ENCODE results near the gene TMEM131. TPM values are rescaled to one million over a fixed set of nuclear protein-coding genes. Genes with fewer than 3 reads are reported as not detected.
A peak's percentile ranks its signal among the peaks of the same experiment; 100 is the strongest.
"Not testable (repeated sequence)": the region's sequence is repeated elsewhere in the genome, so short reads cannot be mapped to it uniquely, and the experiment has no call there.

The TMEM131 gene
- polyA plus RNA-seq, 3 donors: 43.6 to 50.6 (median 48.2) TPM

DNA sequence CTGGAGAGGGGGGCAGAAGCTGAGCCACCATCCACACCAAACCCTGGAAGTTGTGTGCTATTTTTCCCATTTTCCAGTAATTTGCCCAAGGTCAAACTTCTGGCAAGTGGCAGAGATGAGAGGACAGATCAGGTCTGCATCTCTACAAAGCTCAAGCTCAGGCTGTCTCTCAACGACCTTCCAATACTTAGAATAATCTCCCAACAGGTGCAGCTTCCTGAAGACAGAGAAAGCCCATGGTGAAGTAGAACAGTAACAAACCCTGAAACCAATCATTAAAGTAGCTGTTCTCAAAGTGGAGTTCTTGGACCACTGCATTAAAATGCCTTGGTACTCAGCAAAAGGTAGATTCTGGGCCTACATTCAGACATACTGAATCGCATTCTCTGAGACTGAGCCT is 37.6 kb downstream of the TMEM131 start:
- no peak for DNase-seq

DNA sequence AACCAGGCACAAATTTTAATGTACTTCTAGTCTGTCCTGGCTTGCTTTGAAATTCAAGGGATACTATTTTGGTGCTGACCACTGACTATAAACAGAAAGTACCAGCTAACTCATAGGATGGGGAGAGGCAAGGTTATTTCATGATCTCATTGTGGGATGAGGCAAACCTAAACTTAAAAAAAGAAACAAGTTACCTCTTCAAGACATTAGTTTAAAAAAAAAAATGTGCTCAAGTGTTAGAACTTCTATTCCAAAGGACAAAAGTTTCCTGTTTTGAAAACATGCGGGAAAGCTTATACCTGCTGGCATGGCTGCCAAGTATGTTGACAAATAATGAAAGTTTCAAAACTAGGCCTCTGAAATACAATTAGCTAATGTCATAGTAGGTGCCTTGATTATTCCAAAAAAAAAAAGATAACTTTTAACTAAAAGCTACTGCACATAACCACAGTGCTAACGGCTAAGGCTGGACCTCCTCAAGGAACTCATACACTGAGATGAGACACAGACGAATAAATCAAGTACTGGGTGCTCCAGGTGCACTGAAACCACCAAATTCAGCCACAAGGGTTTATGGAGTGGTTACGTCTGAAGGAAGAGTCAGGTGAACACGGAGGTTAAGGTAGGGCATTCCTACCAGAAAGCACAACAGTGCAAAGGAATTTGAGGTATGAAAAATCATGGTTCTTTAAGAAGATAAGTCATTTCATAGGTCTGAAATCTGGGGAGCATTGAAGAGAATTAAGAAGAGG is 38.1 kb downstream of the TMEM131 start:
- no peak for DNase-seq

DNA sequence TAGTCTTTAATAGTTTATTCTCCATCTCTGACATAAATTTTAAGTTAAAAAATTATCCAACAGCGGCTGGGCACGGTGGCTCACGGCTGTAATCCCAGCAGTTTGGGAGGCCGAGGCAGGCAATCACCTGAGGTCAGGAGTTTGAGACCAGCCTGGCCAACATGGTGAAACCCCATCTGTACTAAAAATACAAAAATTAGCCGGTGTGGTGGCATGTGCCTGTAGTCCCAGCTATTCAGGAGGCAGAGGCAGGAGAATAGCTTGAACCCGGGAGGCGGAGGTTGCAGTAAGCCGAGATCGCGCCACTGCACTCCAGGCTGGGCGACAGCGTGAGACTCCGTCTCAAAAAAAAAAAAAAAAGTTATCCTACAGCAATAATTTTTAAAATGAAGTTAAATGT is 39.0 kb downstream of the TMEM131 start:
- DNase-seq: not testable (repeated sequence)

DNA sequence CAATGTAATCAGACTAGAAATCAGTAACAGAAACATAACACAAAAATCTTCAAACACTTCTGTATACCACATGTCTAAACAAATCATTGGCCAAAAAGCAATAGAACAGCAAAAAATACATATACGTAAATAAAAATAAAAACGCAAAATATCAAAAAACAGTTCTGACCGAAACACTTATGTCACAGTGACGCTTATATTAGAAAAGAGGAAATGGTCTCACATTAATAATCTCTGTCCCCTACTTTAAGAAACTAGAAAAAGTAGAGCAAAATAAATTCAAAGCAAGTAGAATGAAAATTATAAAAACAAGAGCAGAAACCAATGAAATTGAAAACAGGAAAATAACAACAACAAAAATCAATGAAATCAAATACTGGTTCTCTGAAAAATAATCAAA is 41.9 kb downstream of the TMEM131 start:
- no peak for DNase-seq

DNA sequence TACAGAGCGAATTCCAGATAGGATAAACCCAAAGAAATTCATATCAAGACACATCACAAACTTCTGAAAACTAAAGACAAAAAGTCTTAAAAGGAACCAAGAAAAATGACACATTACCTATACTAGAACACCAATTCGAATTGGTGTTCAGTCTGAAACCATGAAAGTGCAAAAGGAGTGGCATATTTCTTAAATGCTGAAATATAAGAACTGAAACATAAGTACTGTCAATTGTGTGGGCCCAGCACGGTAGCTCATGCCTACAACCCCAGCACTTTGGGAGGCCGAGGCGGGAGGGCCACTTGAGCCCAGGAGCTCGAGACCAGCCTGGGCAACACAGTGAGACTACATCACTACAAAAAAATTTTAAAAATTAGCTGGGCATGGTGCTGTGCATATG is 43.4 kb downstream of the TMEM131 start:
- DNase-seq: no peak

DNA sequence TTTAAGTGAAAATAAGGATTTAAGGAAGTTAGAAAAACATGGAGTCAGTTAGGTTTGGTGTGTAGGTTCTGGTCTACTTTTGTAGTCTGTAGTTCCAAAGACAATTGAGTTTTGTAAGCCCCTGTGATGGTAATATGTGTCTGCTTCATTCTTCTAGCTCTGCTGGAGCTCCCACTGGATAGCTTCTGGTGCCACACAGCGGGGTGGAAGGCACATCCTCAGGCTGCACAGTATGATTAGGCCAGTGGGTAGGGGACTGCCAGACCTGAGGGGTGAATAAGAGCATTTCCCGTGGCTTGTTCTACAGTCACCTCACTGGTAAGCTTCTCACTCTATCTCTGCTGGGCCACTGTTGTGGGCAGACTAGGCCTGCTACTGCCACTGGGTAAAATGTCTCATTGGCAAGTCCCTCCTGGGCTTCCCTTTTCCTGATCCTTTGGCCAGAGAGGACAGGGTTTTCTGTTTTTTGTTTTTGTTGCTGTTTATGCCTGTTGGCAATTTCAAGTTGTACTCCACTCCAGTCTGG is 44.5 kb downstream of the TMEM131 start:
- DNase-seq: no peak

DNA sequence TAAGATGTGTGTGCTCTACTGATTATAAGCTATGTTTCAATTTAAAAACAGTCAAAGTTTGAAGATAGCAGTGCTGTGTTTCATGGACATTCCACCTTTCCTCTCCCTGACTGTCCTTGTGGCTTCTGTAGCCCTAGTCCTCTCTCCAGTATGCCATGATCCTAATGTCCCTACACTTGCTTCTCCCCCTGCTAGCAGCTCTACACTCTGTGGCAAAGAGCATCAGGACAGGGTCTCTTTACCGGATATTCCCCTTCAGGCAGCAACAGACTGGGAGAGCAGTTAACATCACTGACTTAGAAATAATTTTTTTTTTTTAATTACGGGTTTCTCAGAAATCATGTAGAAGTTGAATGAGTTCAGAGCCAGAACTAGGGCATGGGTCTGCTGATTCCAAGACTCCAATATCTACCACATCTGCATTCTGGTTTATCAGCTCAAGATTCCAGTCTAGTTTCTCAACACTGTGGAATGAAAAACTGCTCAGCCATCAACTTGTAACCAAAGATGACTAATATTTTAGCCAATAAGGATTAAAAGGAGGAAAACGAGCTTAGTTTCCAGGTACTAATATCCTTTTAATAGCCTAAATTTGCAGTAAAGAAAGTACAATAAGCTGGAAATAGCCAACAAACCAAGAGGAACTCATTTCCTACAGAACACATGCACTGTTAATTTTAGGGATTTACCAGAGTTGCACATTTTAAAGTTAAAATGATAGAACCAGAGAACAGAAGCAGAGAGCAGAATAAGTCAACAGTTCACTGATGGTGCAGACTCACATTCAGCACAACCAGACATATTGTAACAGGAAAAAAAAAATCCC is 45.2 kb downstream of the TMEM131 start:
- DNase-seq: no peak

DNA sequence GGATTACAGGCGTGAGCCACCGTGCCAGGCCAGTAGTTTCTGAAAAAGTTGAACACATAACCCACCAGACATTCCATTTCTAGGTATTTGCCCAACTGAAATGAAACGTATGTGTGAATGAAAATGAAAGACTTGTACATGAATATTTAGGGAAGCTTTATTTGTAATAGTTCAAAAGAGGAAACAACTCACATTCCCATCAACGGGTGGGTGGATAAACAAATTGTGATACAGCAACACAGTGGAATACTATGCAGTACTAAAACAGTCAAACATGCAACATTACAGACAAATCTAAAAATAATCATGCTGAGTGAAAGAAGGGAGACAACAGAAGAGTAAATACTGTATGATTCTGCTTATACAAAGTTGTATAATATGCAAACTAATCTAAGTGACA is 46.8 kb downstream of the TMEM131 start:
- no peak for DNase-seq

DNA sequence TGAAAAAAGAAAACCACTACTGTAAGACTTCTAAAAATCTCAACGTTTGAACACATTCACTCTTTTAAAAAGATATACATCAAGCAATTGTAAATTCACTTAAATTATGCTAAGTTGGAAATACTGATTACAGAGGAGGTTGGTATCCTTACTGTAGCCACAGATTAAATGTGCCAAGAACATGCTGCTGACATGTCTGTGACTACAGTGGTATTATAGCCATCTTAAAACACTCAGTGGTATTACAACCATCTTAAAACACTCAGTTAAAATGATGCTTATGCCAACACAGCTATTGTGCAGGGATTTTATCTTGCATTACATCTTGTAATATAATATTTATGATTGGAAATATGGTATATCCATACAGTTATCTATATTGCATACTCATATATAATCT is 50.0 kb downstream of the TMEM131 start:
- DNase-seq: no peak

DNA sequence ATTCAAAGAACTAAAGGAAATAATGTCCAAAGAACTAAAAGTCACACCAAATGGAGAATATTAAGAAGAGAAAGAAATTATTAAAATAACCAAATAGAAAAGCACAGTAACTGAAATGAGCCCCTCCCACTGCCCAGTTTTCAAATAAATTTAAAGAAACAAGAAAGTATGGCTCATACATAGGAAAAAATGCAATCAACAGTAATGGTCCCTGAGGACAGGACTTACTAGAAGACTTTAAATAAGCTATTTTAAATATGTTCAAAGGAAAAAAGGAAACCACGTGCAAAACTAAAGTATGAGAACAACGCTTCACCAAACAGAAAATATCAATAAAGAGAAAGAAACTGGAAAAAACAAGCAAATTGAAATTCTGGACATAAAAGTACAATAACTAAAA is 58.9 kb downstream of the TMEM131 start:
- no peak for DNase-seq

DNA sequence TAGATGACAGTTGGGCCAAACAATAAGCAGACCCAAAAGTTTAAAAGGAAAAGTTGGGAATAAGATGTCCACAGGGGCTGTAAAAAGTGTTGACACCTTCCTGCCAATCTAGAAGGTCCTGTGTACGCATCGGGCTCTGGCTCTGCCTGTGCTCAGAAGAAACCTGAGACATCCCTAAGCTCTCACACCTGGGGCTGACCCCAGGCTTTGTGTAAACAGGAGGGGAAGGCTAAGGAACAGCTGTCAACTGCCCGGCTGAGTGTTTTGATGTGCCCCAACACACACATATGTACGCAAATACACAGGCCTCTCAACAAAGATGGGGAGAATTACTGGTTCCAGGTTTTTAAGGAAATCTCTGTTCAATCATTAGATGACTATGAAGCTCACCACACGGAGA is 59.5 kb downstream of the TMEM131 start:
- DNase-seq: peak; percentile 36

DNA sequence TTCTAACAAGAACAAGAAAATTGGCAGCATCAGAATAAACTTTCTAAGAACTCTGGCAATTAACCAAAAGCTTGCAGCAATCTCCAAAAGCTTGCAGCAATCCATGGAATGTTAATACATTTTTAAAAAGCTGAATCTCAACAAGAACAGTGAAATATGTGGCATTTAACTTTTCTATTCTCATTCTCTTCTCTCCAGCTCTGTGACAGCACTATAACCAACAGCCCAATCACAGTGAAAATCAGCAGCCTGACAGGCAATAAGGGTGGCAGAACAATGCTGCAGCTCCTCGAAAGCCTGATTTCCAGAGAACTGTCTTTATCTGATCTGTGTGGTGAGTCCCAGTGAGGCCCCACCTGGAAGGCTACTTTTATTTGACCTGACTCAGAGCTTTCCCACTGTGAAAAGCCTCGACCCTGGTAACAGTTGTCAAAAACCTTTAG is 60.0 kb downstream of the TMEM131 start:
- no peak for DNase-seq

DNA sequence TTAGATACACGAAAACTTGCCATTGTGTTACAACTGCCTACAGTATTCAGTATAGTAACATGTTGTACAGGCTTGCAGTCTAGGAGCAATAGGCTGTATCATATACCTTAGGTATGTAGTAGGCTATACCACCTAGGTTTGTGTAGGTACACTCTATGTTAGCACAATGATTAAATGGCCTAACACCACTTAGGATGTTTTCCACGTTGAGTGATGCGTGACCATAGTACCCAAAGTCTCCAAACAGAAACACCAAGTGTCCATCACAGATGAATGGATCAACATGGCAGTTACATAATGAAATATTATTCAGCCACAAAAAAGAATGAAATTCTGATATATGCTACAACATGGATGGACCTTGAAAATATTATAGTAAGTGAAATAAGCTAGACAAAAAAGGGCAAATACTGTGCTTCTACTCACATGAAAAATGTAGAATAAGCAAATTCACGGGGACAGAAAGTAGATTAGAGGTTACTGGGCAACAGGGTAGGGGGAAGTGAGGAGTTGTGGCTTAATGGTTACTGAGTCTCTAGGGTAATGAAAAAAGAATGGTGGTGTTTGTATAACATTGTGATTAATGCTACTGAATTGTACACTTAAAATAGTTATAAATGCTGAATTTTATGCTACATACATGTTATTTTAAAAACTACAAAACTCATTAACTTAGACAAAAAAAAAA is 62.6 kb downstream of the TMEM131 start:
- no peak for DNase-seq

DNA sequence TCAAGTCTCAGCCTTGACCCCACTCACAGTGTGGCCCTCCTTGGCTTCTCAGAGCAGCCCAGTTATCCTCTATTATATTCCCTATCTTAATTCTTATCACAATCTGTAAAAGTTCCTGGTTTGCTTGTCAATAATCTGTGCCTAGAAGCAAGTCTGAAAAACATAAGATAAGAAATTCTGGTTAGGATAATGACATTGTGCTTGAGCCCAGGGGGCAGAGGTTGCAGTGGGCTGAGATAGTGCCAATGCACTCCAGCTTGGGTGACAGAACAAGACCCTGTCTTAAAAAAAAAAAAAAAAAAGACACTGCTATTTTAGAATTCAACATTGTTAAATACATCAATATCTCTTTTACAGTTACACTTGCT is 63.9 kb downstream of the TMEM131 start:
- no peak for DNase-seq

DNA sequence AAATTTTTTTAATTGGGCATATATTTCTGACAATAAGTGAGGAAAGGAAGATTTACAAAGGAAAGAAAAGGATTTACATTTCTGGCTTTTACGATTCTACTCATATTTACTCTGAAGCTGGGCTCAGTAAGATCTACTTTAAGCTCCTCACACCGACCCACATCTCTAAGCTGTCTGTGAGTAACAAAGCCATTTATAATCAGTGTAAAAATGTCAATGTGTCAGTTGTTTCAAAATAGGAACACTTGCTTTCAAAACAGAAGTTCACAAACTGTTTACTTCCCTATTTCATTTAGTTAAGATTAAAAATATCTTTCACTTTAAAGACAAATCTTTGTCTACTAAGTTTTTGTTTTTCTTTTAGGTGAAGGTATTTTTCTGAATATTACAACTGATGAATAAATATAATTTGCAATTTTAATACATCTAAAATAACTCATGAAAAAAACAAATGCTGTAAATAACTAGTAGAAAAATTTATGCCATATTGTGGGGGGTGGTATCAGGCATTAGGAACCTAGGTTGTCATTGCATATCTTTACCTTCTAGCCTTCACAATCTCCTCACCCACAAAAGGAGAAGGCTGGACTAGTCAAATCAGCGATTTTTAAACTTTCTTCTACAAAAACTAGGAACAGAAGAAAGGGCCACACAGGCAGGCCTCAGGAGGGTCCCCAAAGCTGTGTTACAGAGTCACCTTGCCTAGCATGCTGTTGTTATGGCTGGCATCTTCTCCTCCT is 64.5 kb downstream of the TMEM131 start:
- DNase-seq: no peak

DNA sequence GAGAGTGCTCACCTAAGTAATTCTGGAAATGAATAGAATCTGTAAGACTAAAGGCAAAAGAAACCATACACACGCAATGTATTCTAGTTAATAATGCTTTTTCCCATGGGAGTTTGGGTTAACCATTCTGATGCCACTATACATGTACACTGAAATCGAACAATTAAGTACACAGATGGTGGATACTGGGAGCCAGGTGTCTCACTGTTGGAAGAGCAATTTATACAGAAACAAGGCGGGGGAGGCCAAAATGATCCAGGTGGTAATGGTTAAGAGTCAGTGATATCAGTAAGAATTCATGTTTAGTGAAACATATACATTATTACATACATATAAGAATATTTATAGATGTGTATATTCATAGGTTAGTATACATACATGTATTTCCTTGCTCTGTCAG is 67.2 kb downstream of the TMEM131 start:
- no peak for DNase-seq

DNA sequence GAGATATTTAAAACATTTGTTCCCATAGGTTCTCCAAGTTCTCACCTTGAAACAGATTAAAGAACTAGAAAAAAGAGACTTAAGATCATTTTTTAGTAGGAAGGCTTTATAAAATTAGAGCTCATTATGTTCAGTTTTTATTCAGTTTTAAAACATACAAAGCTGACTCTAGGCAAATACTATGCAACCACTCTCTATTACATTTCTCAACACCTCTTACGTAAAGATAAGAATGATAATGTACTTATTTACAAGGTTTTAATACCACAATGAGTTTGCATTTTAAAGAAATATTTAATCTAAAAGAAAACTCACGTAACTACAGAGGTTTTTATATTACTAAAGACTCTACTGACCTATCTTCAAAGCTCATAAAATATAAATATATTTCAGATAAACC is 68.8 kb downstream of the TMEM131 start:
- no peak for DNase-seq

DNA sequence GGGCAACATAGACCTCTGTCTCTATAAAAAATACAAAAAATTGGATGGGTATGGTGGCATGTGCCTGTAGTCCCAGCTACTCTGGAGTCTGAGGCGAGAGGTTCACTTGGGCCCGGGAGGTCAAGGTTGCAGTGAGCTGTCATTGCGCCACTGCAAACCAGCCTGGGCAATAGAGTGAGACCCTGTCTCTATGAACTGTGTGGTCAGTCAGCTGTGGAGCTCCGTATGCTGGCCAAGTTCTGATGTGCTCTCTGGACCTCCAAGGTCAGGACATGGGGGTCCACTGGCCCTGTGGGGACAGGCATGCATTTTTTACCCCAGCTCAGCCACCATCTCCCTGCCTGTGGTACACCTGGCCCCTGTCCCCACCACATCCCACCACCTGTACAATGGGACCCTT is 71.6 kb downstream of the TMEM131 start:
- DNase-seq: no peak

DNA sequence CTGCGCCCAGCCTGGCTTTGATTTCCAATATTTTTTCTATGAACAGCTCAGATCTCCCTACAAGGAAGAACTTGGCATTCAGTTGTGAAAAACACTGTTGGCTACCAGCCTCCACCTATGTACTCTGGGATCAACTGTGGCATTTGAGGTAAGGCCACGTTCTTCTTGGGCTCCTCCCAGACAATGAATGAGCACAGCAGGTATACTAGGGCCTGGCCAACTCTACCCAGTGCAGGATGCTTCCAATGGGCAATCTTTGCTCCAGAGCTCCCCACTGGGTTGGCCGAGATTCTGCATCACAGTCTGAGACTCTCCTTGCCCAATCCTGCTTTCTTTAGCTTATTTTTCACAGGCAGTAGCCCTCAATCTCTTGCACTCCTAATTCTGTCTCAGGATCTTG is 75.9 kb downstream of the TMEM131 start:
- DNase-seq: no peak

DNA sequence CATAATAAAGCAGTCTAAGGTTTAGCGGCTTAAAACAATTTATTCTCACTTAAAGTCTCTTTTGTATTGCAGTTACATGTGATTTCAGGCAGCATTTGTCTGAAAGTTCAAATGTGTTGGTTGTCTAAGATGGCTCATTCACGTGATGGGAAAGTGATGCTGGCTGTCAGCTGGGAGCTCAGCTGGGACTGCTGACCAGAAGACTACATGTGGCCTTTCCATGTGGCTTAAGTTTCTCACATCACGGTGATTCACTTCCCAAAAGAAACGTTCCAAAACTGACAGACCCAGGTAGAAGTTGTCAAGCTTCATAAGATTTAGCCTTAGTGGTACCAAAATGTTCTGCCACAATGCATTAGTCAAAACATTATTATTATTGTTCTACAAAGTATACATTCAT is 76.9 kb downstream of the TMEM131 start:
- no peak for DNase-seq

DNA sequence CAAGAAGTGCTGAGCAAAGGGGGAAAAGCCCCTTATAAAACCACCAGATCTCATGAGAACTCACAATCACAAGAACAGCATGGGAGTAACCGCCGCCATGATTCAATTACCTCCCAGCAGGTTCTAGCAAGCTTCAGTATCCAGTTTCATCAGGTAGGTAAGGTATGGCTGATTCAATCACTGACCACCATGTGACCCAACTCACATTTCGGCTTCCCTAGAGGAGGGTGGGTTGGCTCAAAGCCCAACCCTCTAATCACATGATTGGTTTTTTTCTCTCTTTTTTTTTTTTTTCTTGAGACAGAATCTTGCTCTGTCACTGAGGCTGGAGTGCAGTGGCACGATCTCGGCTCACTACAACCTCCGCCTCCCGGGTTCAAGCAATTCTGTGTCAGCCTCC is 78.1 kb downstream of the TMEM131 start:
- not testable (repeated sequence) for DNase-seq

DNA sequence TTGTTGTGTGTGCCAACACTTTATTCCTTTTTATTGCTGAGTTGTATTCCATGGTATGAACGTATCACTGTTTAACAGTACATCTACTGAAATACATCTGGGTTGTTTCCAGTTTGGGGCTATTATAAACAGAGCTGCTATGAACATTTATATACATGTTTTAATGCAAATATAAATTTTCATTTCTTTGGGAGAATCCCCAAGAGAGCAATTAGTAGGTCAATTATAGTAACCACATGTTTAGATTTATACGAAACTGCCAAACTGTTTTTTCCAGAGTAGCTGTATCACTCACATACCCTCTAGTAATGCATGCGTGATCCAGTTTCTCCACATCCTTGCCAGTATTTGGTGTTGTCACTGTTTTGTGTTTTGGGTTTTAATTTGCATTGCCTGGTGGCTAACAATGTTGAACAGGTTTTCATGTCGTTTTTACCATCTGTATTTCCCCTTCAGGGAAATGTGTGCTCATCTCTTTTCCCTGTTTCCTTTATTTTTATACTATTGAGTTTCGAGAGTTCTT is 81.0 kb downstream of the TMEM131 start:
- no peak for DNase-seq

All from renal pelvis (tissue), 4 donors.